Bronchial epithelial cell (primary cell): ENCODE results near the gene MPL. TPM values are rescaled to one million over a fixed set of nuclear protein-coding genes. Genes with fewer than 3 reads are reported as not detected.

Experiments
- DNase-seq: peaks from one replicate; pipeline ENCODE4 v3.0.0-alpha.2; 2010; ENCODE audit warnings: low read depth
- FAIRE-seq: peaks from 2 replicates; lab custom pipeline; 2011; peaks lifted over from hg19 to GRCh38; lab: Jason Lieb, UNC
- H3K27me3 ChIP-seq: 2 replicates; pipeline ENCODE4 v1.5.1; 2011; ENCODE audit warnings: low read length; ENCODE audit not compliant: control insufficient read depth, insufficient read depth
- H3K36me3 ChIP-seq: 2 replicates; pipeline ENCODE4 v1.5.1; 2011; ENCODE audit warnings: low read length; ENCODE audit not compliant: control insufficient read depth, insufficient read depth
- H3K4me3 ChIP-seq: 2 replicates; pipeline ENCODE4 v1.5.1; 2011; ENCODE audit warnings: mild to moderate bottlenecking, low read depth, low read length, control low read depth
- CTCF ChIP-seq: IDR thresholded peaks from 2 replicates; pipeline ENCODE4 v1.5.1; 2011; ENCODE audit warnings: mild to moderate bottlenecking, moderate library complexity, low read length, control low read depth, inconsistent platforms; ENCODE audit not compliant: insufficient read depth, severe bottlenecking
- total RNA-seq: library from RNA; depleted of rRNA; stranded (reverse); fragments of >200 nt; gene quantifications from 2 replicates; pipeline ENCODE4 v1.2.1, GENCODE V29; 2014

The MPL gene
- total RNA-seq, 1 donor from 2014 or later = not detected

- DNase-seq (no peak), FAIRE-seq (no peak)
- Histone ChIP-seq H3K36me3 (peaks cover 7% of the 10 kb centered on the region), H3K27me3 (no peaks in the 10 kb centered on the region), H3K4me3 (no peak overlapping the region)
- no peak for TF ChIP-seq CTCF
Observed at GRCh38 chr1:43377831-43378230, 40.2 kb downstream of the MPL start.

- peaks cover 15% of the 10 kb centered on the region for H3K36me3 ChIP-seq
- FAIRE-seq (no peak), DNase-seq (no peak)
Observed at GRCh38 chr1:43379476-43379875, 41.9 kb downstream of the MPL start.

GRCh38 chr1:43381612-43382011 lies 44.0 kb downstream of the MPL start:
- no peak overlapping the region for H3K4me3 ChIP-seq
- peaks cover 26% of the 10 kb centered on the region for H3K36me3 ChIP-seq
- DNase-seq = no peak
- TF ChIP-seq CTCF = no peak
- no peak for FAIRE-seq
- H3K27me3 ChIP-seq = no peaks in the 10 kb centered on the region

More at GRCh38 chr1:43379476-43379875, 41.9 kb downstream of the MPL start:
- TF ChIP-seq CTCF = no peak
- no peak overlapping the region for H3K4me3 ChIP-seq
- H3K27me3 ChIP-seq = no peaks in the 10 kb centered on the region

GRCh38 chr1:43382027-43382779 lies 44.6 kb downstream of the MPL start:
- no peaks in the 10 kb centered on the region for H3K27me3 ChIP-seq
- TF ChIP-seq CTCF = no peak
- peak; percentile 64 for FAIRE-seq
- H3K36me3 ChIP-seq = peaks cover 28% of the 10 kb centered on the region
- no peak overlapping the region for H3K4me3 ChIP-seq
- no peak for DNase-seq

GRCh38 chr1:43383449-43383848 lies 45.8 kb downstream of the MPL start:
- H3K36me3 ChIP-seq = peaks cover 28% of the 10 kb centered on the region
- peak; percentile 86 for FAIRE-seq
- no peak for DNase-seq
- H3K4me3 ChIP-seq = no peak overlapping the region
- H3K27me3 ChIP-seq = no peaks in the 10 kb centered on the region
- peak; percentile 15 for TF ChIP-seq CTCF
